Measurements from ENCODE around the gene SLK.

SLK gene

GRCh38 chr10:104011904-104012303 is 45.0 kb downstream of the SLK start:
- DNase-seq = no peak
- Histone ChIP-seq H3K27me3 (ENCODE audit: insufficient read depth, low read depth, severe bottlenecking) (no peaks in the 10 kb centered on the region), H3K4me3 (ENCODE audit: low read depth, low read length) (no peak overlapping the region), H3K27ac (no peak overlapping the region), H3K9me3 (ENCODE audit: severe bottlenecking) (no peaks in the 10 kb centered on the region), H3K36me3 (peaks cover 12% of the 10 kb centered on the region)
- TF ChIP-seq CTCF (IDR thresholded peaks at IDR 0.05; ENCODE audit: low read depth, low read length) = no peak

- Histone ChIP-seq H3K4me3 (ENCODE audit: low read depth, low read length) (no peak overlapping the region), H3K27ac (no peak overlapping the region), H3K27me3 (ENCODE audit: insufficient read depth, low read depth, severe bottlenecking) (no peaks in the 10 kb centered on the region), H3K9me3 (ENCODE audit: severe bottlenecking) (no peaks in the 10 kb centered on the region), H3K36me3 (peaks cover 7% of the 10 kb centered on the region)
- DNase-seq = no peak
- TF ChIP-seq CTCF (IDR thresholded peaks at IDR 0.05; ENCODE audit: low read depth, low read length) = no peak
Measured at GRCh38 chr10:104013489-104013888, 46.5 kb downstream of the SLK start.

- Histone ChIP-seq H3K36me3 (peaks cover 3% of the 10 kb centered on the region), H3K4me3 (ENCODE audit: low read depth, low read length) (no peak overlapping the region), H3K9me3 (ENCODE audit: severe bottlenecking) (no peaks in the 10 kb centered on the region), H3K27me3 (ENCODE audit: insufficient read depth, low read depth, severe bottlenecking) (no peaks in the 10 kb centered on the region), H3K27ac (no peak overlapping the region)
- no peak for TF ChIP-seq CTCF (IDR thresholded peaks at IDR 0.05; ENCODE audit: low read depth, low read length)
- no peak for DNase-seq
Measured at GRCh38 chr10:104014176-104014575, 47.2 kb downstream of the SLK start.

- Histone ChIP-seq H3K27ac (no peak overlapping the region), H3K27me3 (ENCODE audit: insufficient read depth, low read depth, severe bottlenecking) (no peaks in the 10 kb centered on the region), H3K36me3 (peaks cover 24% of the 10 kb centered on the region), H3K9me3 (ENCODE audit: severe bottlenecking) (no peaks in the 10 kb centered on the region), H3K4me3 (ENCODE audit: low read depth, low read length) (no peak overlapping the region)
- no peak for DNase-seq
- TF ChIP-seq CTCF (IDR thresholded peaks at IDR 0.05; ENCODE audit: low read depth, low read length) = no peak
Measured at GRCh38 chr10:104016661-104017060, 49.7 kb downstream of the SLK start.

GRCh38 chr10:104018471-104018870 is 51.5 kb downstream of the SLK start:
- Histone ChIP-seq H3K36me3 (peaks cover 41% of the 10 kb centered on the region), H3K9me3 (ENCODE audit: severe bottlenecking) (no peaks in the 10 kb centered on the region), H3K27ac (peak overlapping the region; percentile 62), H3K27me3 (ENCODE audit: insufficient read depth, low read depth, severe bottlenecking) (no peaks in the 10 kb centered on the region), H3K4me3 (ENCODE audit: low read depth, low read length) (no peak overlapping the region)
- TF ChIP-seq CTCF (IDR thresholded peaks at IDR 0.05; ENCODE audit: low read depth, low read length) = no peak
- DNase-seq = no peak

GRCh38 chr10:104020020-104020419 is 53.1 kb downstream of the SLK start:
- no peaks in the 10 kb centered on the region for H3K9me3 ChIP-seq (ENCODE audit: severe bottlenecking)
- no peak overlapping the region for H3K27ac ChIP-seq
- no peak for DNase-seq
- H3K36me3 ChIP-seq = peaks cover 57% of the 10 kb centered on the region
- no peak for TF ChIP-seq CTCF (IDR thresholded peaks at IDR 0.05; ENCODE audit: low read depth, low read length)
- no peak overlapping the region for H3K4me3 ChIP-seq (ENCODE audit: low read depth, low read length)
- H3K27me3 ChIP-seq (ENCODE audit: insufficient read depth, low read depth, severe bottlenecking) = no peaks in the 10 kb centered on the region

All from WERI-Rb-1 (cell line).